K562 (cell line): Measurements from ENCODE around the gene CDC5L. TPM values are rescaled to one million over a fixed set of nuclear protein-coding genes. Genes with fewer than 3 reads are reported as not detected.

ENCODE experiments used
- ATAC-seq: fragments of 200-7000 bp; cut with Tn5 transposase; 3 replicates; pipeline ENCODE4 v1.9.1; 2020; ENCODE audit warnings: moderate library complexity
- BruUV-seq: library from RNA; stranded (reverse); fragments of 400-500 nt; replicated peaks from 2 replicates; lab custom pipeline; 2021; lab: Mats Ljungman, UMichigan
- CTCF ChIA-PET: fragments of 300-600 bp; formaldehyde crosslinking; extraction: SDS; loops from one replicate; lab custom pipeline; 2021; ENCODE audit warnings: low intra/inter-chr PET ratio; lab: Yijun Ruan, JAX
- POLR2A ChIA-PET: fragments of 300-600, 350-650 bp; sonication (Branson Sonifier 250); formaldehyde crosslinking; extraction: SDS; loops from one replicate; lab custom pipeline; 2021; ENCODE audit warnings: antibody characterized with exemption, inconsistent platforms; lab: Yijun Ruan, JAX
- DNase-seq, 4 experiments: peaks; one replicate each; pipeline versions ENCODE4 v3.0.0 to v3.0.0-alpha.2; 2011 to 2018; ENCODE audit warnings: low spot score in 3 of 4, mixed read lengths in 3 of 4; ENCODE audit errors: extremely low read depth in 1 of 4
- FAIRE-seq: peaks from 2 replicates; lab custom pipeline; 2011; peaks lifted over from hg19 to GRCh38; lab: Jason Lieb, UNC
- H2AFZ ChIP-seq: 2 replicates; pipeline ENCODE4 v1.6.0; 2011; ENCODE audit warnings: low read depth, low read length, control low read depth, inconsistent platforms
- H3K27ac ChIP-seq: fragments of 200-600 bp; 3 replicates; pipeline ENCODE4 v1.8.0; 2011; ENCODE audit warnings: low read depth, mild to moderate bottlenecking, control low read depth, inconsistent platforms, low read length, moderate library complexity, mixed read lengths; ENCODE audit errors: extremely low read depth
- H3K27me3 ChIP-seq, 2 experiments: fragments of 300-600 bp in 1 of 2; 2 replicates in 1 of 2; 3 replicates in 1 of 2; pipeline versions ENCODE4 v1.6.0 to v1.8.0; 2011; ENCODE audit warnings: inconsistent platforms in 2 of 2, low read length in 2 of 2, mild to moderate bottlenecking in 1 of 2, mixed read lengths in 1 of 2, moderate library complexity in 1 of 2; ENCODE audit not compliant: control insufficient read depth in 2 of 2, insufficient read depth in 2 of 2
- H3K36me3 ChIP-seq: fragments of 300-600 bp; 3 replicates; pipeline ENCODE4 v1.8.0; 2011; ENCODE audit warnings: mild to moderate bottlenecking, low read length, inconsistent platforms; ENCODE audit not compliant: control insufficient read depth, insufficient read depth
- H3K4me1 ChIP-seq, 2 experiments: fragments of 200-600 bp in 1 of 2; replicated peaks in 1 of 2; 2 replicates in 1 of 2; 3 replicates in 1 of 2; pipeline versions ENCODE4 v1.5.1 to v1.8.0; 2011; ENCODE audit warnings: inconsistent platforms in 2 of 2, low read length in 2 of 2, mild to moderate bottlenecking in 1 of 2, mixed read lengths in 1 of 2, moderate library complexity in 1 of 2; ENCODE audit not compliant: control insufficient read depth in 2 of 2, insufficient read depth in 2 of 2
- H3K4me2 ChIP-seq: 2 replicates; pipeline ENCODE4 v1.6.1; 2011; ENCODE audit warnings: low read length, control low read depth, inconsistent platforms, mixed read lengths; ENCODE audit not compliant: insufficient read depth
- H3K4me3 ChIP-seq: fragments of 200-600 bp; sonication (generic), shearing (Covaris generic); 2 replicates; pipeline ENCODE4 v1.5.1; 2016; ENCODE audit warnings: control low read depth, inconsistent platforms
- H3K79me2 ChIP-seq: fragments of 200-600 bp; 3 replicates; pipeline ENCODE4 v1.8.0; 2011; ENCODE audit warnings: low read length, inconsistent platforms; ENCODE audit not compliant: control insufficient read depth, insufficient read depth
- H3K9ac ChIP-seq, 2 experiments: 2 replicates each; pipeline versions ENCODE4 v1.6.0 to v1.6.1; 2011; ENCODE audit warnings: low read depth in 2 of 2, low read length in 2 of 2, control low read depth in 1 of 2, inconsistent platforms in 1 of 2, mild to moderate bottlenecking in 1 of 2, mixed read lengths in 1 of 2; ENCODE audit not compliant: insufficient read depth in 1 of 2
- H3K9me1 ChIP-seq: one replicate; pipeline ENCODE4 v1.6.0; 2011; ENCODE audit warnings: inconsistent platforms, mild to moderate bottlenecking, low read length, moderate library complexity; ENCODE audit not compliant: control insufficient read depth, insufficient read depth
- H3K9me3 ChIP-seq: replicated peaks from 2 replicates; pipeline ENCODE4 v1.5.1; 2011; ENCODE audit warnings: low read depth, low read length, inconsistent platforms; ENCODE audit not compliant: control insufficient read depth, insufficient read depth
- H4K20me1 ChIP-seq: replicated peaks from 2 replicates; pipeline ENCODE4 v1.6.1; 2011; ENCODE audit warnings: low read length, inconsistent platforms, mixed read lengths; ENCODE audit not compliant: control insufficient read depth, insufficient read depth
- MLLT1 ChIP-seq, 2 experiments: fragments of 450-650 bp; IDR thresholded peaks; 2 replicates each; pipeline ENCODE4 v1.6.1; 2016
- MTA3 ChIP-seq: fragments of 450-650 bp; formaldehyde crosslinking; IDR thresholded peaks from 2 replicates; pipeline ENCODE4 v1.6.1; 2017; ENCODE audit warnings: mild to moderate bottlenecking, borderline replicate concordance
- NR3C1 ChIP-seq: sonication (generic); formaldehyde crosslinking; IDR thresholded peaks from 2 replicates; pipeline ENCODE4 v1.8.1; 2022; ENCODE audit warnings: missing genetic modification reagents
- RFX5 ChIP-seq: IDR thresholded peaks from 2 replicates; pipeline ENCODE4 v1.6.1; 2011; ENCODE audit warnings: low read depth, mild to moderate bottlenecking, improper control_type of control experiment, low read length
- SIN3A ChIP-seq, 2 experiments: fragments of 150-350 bp in 1 of 2; IDR thresholded peaks; 2 replicates each; pipeline ENCODE4 v1.6.1; 2011 to 2016; ENCODE audit warnings: borderline replicate concordance in 2 of 2, low read depth in 2 of 2, low read length in 2 of 2, mild to moderate bottlenecking in 2 of 2, moderate library complexity in 2 of 2; ENCODE audit not compliant: control insufficient read depth in 1 of 2
- STAG1 ChIP-seq: sonication (generic); formaldehyde crosslinking; IDR thresholded peaks from 2 replicates; pipeline ENCODE4 v1.5.0; 2020; ENCODE audit warnings: missing genetic modification reagents, borderline replicate concordance
- ZNF766 ChIP-seq: fragments of 200-800 bp; sonication (Bioruptor generic); conservative IDR thresholded peaks from 2 replicates; pipeline ENCODE4 v1.6.1; 2016; ENCODE audit warnings: missing genetic modification characterization, missing compliant biosample characterization
- WGBS: fragments of 100-300 bp; shearing (Covaris generic); methylation state at CpG from one replicate; pipeline ENCODE4 v1.1.6; 2016; ENCODE audit warnings: low coverage, mixed read lengths; ENCODE audit not compliant: insufficient coverage; ENCODE audit errors: missing lambda C conversion rate; 5-methylcytosine and 5-hydroxymethylcytosine counted together
- in situ Hi-C: fragments of 300-500 bp; cut with MboI; formaldehyde crosslinking; loops from 4 replicates; pipeline ENCODE4 v1.15.0; 2018; ENCODE audit warnings: inconsistent platforms, mixed read lengths
- intact Hi-C: fragments of 100-400 bp; cut with micrococcal nuclease; formaldehyde crosslinking; loops from 2 replicates; pipeline ENCODE4 v1.14.2; 2022
- polyA plus RNA-seq, 8 experiments: library from polyadenylated mRNA; depleted of rRNA in 4 of 8; stranded (reverse) in 5 of 8; unstranded in 3 of 8; fragments of >200 nt; fragmentation: Nextera tagmentation in 2 of 8; fragmentation: Illumina TruSeq in 1 of 8; extraction: Ambion mirVana in 2 of 8; extraction: Trizol in 1 of 8; gene quantifications; 2 replicates each; pipeline versions ENCODE4 v1.2.1 to v1.2.3, GENCODE V29; 2011 to 2014; ENCODE audit warnings: inconsistent platforms in 1 of 8, missing spikeins in 1 of 8
- total RNA-seq, 7 experiments: library from RNA; depleted of rRNA in 6 of 7; stranded (reverse); fragments of >200 nt in 6 of 7; fragmentation: Illumina TruSeq in 2 of 7; extraction: Trizol in 2 of 7; gene quantifications; 2 replicates each; pipeline versions ENCODE4 v1.2.1 to v1.2.3, GENCODE V29; 2011 to 2021; ENCODE audit warnings: low replicate concordance in 1 of 7

The CDC5L gene
- total and polyA plus RNA-seq, 9 of the 15 experiments (the other 6 are each of a cell fraction or from before 2014, with no cell fraction given) = 22.3 to 44.2 (median 30.8) TPM

- TF ChIP-seq SIN3A (IDR thresholded peaks at IDR 0.05; ENCODE audit: borderline replicate concordance in 2 of 2, control insufficient read depth in 1 of 2, low read depth in 2 of 2, low read length in 2 of 2) (no peak), STAG1 (no peak)
Measured at GRCh38 chr6:44432726-44433125, 45.2 kb downstream of the CDC5L start (continued).

- no peaks in the 10 kb centered on the region for H3K4me1 ChIP-seq
- intact Hi-C loops (no loop called here), in situ Hi-C loops (no loop called here)
- H3K27ac ChIP-seq = no peak overlapping the region
- FAIRE-seq (no peak), DNase-seq (no peak), ATAC-seq (no peak)
- no peak for TF ChIP-seq RFX5
- TF ChIP-seq MLLT1 (IDR thresholded peaks at IDR 0.05) = no peak
- TF ChIP-seq NR3C1 (CRISPR knock-in tag) = no peak
- TF ChIP-seq MTA3 = no peak
- TF ChIP-seq ZNF766 (CRISPR knock-in tag) = no peak
- no peaks in the 10 kb centered on the region for H4K20me1 ChIP-seq
- H3K4me3 ChIP-seq = no peak overlapping the region
- H3K27me3 ChIP-seq = no peaks in the 10 kb centered on the region
- H3K9ac ChIP-seq = no peak overlapping the region
- ChIA-PET POLR2A (interaction anchor here (2.2 to 2.5 kb wide), 2 partner anchors 10 kb away, joined by 8 to 12 read pairs; no protein-coding TSS in a partner anchor), CTCF (no interaction called here)
- no peak overlapping the region for H3K4me2 ChIP-seq
- BruUV-seq = no TSS peak
- no peaks in the 10 kb centered on the region for H3K9me1 ChIP-seq
- H3K79me2 ChIP-seq = peaks cover 3% of the 10 kb centered on the region; the same call in 1 of the 3 replicates
- no peak overlapping the region for H2AFZ ChIP-seq
- peaks cover 59% of the 10 kb centered on the region for H3K36me3 ChIP-seq
- WGBS = 92% methylated on average over 3 of the region's 3 CpGs
- no peaks in the 10 kb centered on the region for H3K9me3 ChIP-seq
Measured at GRCh38 chr6:44435500-44435899, 48.0 kb downstream of the CDC5L start.
